GM18520 (cell line): ENCODE results near the gene TSPAN7.

Experiments
- ATAC-seq: cut with Tn5 transposase; IDR thresholded peaks from one replicate; pipeline ENCODE4 v1.9.1; 2021; ENCODE audit not compliant: unreplicated experiment

Gene TSPAN7, protein sequence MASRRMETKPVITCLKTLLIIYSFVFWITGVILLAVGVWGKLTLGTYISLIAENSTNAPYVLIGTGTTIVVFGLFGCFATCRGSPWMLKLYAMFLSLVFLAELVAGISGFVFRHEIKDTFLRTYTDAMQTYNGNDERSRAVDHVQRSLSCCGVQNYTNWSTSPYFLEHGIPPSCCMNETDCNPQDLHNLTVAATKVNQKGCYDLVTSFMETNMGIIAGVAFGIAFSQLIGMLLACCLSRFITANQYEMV

GRCh38 chrX:38561126-38561868 is at the start of gene TSPAN7:
Gene TSPAN7, plus strand, starts transcription at chrX:38561542. Its CDS starts 5 bp downstream, at chrX:38561547.
- ATAC-seq: peak; percentile 67

DNA sequence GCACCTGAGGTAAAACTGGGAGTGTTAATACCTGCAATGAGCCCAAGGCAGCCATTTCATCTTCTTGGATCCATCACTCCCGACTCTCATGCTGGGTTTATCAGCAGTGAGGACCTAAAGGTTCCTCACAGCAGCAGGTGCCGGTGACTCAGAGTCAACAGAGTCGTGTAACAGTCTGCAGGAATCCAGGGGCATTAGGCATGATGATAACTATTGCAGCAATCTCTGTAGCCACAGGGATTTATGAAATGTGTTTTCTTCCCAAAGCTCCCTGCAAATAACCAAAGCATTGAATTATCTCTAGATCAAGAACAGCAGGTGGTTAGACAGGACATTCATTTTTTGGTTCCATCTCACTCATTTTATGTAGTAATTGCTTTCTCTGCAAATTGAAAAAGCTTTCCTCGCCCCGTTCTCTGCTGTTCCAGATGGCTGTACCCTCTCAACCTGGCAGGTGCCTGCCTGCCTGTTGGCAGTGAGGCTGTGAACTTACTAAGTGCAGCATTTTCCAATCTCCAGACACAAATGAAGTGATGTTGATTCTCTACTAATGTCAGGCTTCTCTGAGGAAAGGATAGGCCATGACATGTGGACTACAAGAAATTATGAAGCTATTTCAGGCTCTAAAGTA is 48.1 kb upstream of the TSPAN7 start:
- no peak for ATAC-seq

DNA sequence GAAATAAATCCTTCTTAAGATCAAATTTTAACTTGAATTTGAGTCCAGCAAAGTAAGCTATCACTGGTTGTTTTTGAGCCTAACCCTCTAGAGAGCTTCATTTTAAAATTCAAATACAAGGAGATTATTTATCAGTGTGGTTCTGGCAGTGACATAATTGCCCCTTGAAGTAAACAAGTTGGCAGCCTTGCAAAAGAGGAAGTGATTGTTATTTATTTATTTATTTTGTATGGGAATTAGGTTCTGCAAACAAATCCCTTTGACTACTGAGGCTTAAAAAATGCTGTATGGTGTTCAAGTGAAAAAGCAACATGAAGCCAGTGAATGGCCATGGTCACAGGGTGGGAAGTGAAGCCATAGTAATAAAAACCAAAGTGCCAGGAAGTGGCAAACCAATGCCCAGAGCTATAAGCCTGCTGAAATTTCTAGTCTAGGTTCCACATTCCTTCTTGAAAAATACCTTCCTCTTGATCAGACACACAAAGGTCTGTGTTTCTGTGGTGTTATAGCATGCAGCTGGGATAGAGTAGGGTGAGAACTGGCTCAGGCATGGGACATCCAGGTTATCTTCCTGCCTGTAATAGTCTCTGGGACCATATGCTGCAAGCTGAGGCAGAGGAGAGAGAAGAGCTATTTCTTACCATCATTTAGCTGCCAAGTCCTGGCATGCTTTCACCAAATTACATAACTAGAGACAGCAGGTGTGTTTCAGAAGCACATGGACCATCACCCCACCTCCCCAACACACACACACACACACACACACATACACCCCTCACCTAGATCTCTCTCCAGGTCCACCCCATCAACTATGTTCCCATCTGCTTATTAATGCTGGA is 47.1 kb upstream of the TSPAN7 start:
- no peak for ATAC-seq

DNA sequence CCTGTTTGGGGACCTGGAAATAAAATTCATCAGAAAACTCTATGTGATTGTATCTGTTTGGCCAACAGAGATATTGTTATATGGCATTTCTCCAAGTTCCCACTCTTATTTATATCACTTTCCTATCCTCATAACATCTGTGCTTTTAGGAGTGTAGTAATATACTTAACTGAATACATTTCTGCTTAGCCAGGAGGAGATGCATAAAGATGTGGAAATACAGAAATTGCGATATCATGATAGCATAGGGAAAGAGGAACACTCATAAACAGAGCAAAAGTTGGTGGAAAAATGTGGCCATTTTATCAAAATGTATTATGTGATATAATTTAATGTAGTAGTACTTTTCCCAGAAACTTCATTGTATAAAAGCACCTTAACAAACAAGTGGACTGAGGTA is 46.1 kb upstream of the TSPAN7 start:
- ATAC-seq: no peak

DNA sequence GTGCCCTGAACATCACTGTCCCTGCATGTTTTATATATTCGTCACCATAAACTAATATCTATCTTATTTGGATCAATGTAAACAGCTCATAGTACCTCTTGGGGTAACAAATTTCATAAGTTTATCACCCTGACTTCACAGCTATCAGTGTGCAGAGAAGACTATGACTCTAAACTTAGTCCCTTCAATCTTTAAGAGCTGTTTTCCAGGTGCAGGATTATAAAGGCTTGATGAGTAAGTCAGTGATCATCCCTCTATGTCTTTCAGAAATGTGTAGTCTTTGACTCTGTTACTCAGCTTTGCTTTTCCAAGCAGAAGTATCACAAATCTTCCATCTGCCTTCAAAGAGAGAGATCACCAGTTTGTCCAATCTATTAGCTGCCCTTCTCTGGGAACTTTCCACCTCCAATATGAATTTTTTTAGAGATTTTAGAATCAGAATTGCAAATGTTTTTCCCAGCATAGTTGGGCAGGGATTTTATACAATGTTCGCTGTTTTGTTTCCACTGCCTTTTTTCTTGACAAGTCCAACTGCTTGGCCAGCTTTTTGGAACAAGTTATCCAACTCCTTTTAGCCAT is 45.1 kb upstream of the TSPAN7 start:
- ATAC-seq: no peak

GRCh38 chrX:38519651-38520050 is 41.7 kb upstream of the TSPAN7 start:
- ATAC-seq: no peak

DNA sequence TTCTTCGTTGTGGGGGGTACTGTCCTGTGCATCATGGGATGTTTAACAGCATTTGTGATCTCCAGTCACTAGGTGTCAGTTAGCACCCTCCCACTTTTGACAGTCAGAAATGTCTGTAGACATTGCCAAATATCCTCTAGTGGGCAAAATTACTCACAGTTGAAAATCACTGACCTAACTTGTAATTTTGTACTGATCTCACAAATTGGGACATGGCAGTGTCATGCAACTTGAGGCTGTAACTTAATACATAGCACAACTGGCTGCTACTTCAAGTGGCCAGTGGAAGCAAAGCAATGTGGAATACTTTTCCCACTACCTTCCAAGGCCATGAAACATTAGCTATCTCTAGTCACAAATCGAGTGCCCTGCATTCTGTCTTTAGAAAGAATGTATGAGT is 23.2 kb upstream of the TSPAN7 start:
- no peak for ATAC-seq

DNA sequence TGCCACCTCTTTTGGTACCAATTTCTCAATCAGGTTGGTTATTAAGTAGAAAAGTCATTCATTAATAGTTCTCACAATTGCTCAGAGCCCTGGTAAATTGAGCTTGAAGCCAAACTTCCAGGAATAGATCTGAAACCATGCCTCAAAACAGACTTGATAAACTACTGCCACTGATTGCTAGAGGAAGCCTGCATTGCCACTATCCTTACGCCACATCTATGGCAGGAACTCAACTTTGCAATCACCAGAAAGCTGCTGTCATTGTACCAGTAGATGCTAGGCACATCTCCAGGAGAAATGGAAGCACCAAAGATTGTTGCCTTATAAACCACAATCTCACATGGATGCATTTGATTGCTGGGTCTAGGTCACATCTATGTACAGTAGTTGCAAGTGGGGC is 21.6 kb upstream of the TSPAN7 start:
- no peak for ATAC-seq

GRCh38 chrX:38548508-38548907 is 12.8 kb upstream of the TSPAN7 start:
- no peak for ATAC-seq

GRCh38 chrX:38552721-38553120 is 8.6 kb upstream of the TSPAN7 start:
- no peak for ATAC-seq

DNA sequence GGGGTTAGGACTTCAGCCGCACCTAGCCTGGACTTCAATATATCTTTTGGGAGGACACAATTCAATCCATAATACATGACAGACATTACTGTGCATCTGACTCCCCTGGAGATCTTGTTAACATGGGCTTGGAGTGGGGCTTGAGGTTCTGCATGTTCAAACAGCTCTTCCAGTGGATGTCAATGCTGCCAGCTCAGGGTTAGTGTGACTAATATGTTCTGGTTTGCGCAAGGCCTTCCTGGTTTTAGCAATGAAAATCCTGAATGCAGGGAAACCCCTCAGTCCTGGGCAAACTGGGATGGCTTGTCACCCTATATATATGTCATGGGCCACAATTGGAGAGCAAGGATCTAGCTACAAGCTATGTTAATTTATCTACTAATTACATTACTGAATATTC is 2.7 kb upstream of the TSPAN7 start:
- no peak for ATAC-seq

DNA sequence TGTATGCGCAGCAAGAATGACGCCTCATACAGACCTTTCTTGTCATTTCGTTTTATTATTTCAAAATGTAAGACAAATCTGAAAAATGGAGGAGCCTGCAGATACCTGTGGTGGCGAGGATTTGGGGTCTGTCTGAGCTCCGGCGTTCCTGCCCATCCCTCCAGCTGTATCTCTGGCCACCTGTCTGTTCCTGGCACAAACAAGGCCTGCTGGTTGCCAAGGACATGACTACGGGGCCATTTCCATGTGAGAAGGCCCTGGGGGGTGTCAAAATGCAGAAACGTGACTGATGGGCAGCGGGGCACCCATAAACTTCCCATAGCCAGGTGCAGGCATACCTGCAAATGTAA is 591 bp upstream of the TSPAN7 start:
- ATAC-seq: no peak

GRCh38 chrX:38561951-38562719 is 793 bp downstream of the TSPAN7 start:
- ATAC-seq: no peak

DNA sequence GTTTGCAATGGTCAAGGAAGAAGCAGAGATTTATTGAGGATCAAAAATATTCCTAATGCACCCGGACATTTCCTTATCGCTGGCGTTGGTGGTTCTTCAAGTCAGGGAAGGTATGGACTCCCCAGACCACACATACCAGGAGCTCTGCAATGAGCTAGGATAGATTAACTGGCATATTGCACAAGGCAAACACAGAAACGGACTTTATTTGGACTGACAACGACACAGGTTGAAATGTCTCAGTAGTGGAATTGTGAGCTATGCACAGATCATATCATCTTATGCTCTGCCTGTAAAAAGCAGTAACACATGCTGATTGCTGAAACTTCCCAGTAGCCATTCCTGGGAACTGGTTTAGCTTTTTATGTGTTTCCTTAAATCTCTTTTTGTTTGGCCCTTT is 1.7 kb downstream of the TSPAN7 start:
- ATAC-seq: no peak

DNA sequence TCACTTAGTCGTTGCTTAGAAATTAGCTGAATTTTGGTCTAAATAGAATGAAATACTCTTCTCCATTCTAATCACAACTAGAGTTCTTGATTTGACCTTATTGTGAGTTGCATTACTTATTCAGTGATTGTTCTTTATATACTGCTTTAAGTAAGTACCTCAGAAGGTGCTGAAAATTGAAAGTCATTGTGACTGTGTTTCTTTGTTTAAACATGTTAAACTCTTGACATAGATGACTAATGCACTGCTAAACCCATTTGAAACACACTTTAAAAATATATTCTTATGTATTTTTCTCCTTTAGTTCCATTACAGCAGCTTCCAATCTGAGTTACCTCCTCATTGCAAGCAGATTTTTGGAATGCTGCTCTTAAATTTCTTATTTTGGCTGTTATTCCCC is 9.1 kb downstream of the TSPAN7 start:
- no peak for ATAC-seq

DNA sequence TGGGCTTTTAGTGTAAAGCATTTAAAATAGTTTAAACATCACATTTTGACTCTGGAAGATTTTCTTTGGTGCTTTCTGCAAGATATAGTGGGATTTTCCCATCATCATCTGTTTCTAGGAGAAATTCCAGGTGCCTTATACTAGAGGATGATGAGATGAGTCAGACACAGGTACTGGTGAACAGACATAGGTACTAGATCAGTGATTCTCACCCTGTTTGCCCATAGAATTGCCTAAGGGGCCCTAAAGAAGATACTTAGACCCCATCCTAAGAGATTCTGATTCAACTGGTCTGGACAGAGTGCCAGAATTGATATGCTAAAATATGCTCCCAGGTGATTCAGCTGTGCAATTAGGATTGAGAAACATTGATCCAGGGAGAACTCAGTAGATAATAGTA is 9.7 kb downstream of the TSPAN7 start:
- ATAC-seq: no peak

DNA sequence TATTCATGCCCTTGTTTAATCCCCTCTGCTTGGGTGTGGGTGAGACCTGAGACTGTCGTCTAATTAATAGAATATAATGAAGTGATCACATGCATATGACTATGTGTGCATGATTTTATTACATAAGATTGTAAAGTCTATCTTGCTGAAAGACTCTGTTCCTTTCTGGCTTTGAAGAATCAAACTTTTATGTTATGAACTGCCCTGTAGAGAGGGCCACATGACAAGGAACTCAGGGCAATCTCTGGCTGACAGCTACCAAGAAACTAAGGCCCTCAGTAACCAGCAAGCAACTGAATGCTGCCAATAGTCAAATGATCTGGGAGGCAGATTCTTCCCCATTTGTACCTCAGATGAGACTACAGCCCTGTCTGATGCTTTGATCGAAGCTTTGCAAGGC is 13.5 kb downstream of the TSPAN7 start:
- no peak for ATAC-seq

DNA sequence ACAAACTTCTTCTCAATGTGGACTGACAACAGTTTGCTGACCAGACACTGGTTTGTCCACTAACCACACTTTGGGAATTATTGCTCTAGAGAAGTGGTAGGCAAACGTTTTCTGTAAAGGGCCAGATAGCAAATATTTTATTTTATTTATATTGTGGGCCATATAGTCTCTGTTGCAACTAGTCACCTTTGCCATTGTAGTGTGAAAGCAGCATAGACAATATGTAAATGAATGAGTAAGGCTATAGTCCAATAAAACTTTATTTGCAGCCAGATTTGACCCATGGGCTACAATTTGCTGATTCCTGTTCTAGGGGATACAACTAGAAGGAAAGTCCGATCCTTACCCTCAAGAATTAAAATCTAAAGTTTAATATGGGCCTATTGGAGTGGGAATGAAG is 14.5 kb downstream of the TSPAN7 start:
- ATAC-seq: no peak

DNA sequence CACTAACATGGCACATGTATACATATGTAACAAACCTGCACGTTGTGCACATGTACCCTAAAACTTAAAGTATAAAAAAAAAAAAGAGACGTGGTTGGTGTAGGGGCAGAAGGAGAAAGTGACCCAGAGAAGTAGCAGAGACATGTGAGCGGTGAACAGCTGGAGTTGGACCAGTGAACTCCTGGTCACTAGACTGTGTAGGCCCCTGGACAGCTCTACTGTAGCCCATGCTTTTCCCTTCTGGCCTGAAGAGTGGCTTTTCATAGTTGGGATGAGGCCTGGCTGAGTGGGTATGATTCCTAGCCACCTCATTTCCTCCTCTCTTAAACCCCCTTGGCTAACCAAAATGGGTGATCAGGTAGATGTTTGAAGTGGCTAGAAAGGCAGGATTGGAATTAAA is 16.4 kb downstream of the TSPAN7 start:
- ATAC-seq: no peak

DNA sequence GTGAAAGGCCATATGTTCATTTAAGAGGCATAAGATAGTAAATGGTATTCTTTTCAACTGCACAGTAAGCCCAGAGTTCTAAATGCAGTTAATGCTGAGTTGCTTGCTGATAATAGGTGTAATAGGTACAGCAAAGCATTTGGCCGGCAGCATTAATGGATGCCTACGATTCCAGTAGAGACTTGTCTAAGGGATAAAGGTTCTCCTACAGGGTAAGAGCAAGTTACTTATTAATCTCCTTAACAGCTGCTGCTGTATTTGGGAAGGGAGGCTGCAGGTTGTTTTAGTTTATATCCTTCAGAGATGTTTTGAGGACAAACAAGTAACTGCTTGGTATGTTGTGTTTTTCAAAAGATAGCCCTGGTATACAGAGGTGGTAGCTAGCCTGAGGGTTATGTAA is 16.8 kb downstream of the TSPAN7 start:
- no peak for ATAC-seq
